GM10266 (cell line): ENCODE measurements around the gene RAP1A.
A peak's percentile ranks its signal among the peaks of the same experiment; 100 is the strongest.
"Not testable (repeated sequence)": the region's sequence is repeated elsewhere in the genome, so short reads cannot be mapped to it uniquely, and the experiment has no call there.

ENCODE experiments used
- DNase-seq: peaks from one replicate; pipeline ENCODE4 v3.0.0; 2012; ENCODE audit errors: extremely low spot score
- CTCF ChIP-seq: IDR thresholded peaks from 2 replicates; pipeline ENCODE4 v1.5.1; 2012; ENCODE audit warnings: mild to moderate bottlenecking, low read depth; ENCODE audit not compliant: control insufficient read depth, insufficient read depth; ENCODE audit errors: missing control alignments

RAP1A gene

GRCh38 chr1:111605576-111605975 is 14.0 kb upstream of the RAP1A start:
- DNase-seq, result no peak
- no peak for TF ChIP-seq CTCF

DNA sequence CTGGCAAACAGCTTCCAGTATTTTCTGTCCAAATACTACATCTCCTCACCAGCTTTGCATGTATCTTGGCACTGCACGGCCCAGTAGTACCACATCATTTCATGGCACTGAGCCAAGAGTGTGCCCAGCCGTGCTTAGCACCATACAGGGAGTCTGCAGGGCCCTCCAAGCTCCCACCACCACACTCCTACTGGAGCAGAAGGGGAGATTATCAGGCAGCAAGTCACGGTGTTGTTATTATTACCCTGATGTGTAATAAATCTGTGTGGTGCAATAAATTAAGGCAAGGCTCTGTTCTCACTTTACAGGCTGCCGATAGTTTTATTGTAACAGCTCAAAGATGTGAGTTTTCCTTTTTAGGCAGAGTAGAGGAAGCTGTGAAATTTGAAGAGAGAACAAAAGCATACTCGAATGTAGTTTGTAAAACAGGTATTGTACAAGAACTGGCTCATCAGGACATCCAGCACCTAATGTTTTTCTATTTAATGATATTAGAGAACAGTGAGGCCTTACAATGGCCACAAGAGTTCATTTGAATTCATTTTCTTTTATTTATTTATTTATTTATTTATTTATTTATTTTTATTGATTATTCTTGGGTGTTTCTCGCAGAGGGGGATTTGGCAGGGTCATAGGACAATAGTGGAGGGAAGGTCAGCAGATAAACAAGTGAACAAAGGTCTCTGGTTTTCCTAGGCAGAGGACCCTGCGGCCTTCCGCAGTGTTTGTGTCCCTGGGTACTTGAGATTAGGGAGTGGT is 13.0 kb upstream of the RAP1A start:
- not testable (repeated sequence) for DNase-seq

DNA sequence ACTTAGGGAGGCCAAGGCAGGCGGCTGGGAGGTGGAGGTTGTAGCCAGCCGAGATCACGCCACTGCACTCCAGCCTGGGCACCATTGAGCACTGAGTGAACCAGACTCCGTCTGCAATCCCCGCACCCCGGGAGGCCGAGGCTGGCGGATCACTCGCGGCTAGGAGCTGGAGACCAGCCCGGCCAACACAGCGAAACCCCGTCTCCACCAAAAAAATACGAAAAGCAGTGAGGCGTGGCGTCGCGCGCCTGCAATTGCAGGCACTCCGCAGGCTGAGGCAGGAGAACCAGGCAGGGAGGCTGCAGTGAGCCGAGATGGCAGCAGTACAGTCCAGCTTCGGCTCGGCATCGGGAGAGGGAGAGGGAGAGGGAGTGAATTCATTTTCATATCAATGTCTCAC is 11.1 kb upstream of the RAP1A start:
- DNase-seq, result not testable (repeated sequence)

DNA sequence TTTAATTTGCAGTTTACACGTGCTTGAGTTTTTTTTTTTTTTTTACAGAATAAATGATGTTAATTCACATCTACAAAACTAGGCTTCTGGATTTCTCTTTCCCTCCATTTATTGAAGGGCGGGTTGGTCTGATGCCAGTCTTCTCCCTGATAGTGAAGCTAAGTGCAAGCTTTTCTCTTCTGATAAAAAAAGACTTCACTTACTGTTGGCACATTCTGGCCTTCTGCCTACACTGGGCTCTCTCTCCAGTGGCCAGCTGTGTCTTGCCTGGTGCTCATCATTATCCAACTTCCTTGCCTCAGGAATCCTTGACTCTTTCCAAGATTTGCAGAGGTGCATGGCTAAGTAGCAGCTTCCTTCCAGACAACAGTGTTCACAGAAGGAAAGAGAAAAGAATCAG is 7.6 kb upstream of the RAP1A start:
- DNase-seq, result no peak

DNA sequence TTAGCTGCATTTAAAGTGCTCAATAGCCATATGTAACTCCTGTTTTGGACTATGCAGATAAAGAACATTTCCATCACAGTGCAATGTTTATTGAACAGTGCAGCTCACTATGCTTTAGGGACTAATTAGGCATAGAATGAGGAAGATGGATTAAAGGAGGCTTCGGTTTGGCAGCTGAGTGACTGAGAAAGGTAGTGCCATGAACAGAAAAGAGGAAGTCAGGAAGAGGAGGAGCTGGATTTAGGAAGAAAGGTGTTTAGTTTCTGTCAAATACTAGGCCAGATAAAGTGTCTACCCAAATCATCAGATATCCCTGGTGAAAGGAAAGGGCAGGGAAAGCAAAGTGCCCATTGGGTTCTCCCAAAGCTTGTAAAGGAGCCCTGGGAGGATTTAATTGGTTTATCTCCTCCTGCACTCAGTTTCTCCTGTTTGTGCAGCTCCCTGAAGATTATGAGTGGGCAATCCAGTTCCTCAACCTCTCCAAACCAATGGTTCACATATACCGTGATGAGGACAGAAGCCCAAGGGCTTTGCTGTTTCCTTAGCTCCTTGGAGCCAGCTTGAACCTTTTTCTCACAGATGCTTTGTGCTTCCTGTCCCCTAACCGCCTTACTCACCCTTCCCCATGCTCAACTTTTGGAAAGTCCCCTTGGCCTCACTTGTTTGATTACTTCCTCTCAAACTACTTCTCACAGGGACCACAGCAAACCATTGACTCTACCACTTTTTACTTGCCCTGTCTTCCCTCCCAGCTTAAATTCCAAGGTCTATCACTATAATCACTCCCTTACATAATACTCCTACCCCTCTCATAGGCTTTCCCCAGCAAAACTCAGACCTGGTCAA is 3.5 kb upstream of the RAP1A start:
- DNase-seq, result peak; percentile 83
- no peak for TF ChIP-seq CTCF

More for the DNA sequence above, 7.6 kb upstream of the RAP1A start:
- TF ChIP-seq CTCF, result no peak

DNA sequence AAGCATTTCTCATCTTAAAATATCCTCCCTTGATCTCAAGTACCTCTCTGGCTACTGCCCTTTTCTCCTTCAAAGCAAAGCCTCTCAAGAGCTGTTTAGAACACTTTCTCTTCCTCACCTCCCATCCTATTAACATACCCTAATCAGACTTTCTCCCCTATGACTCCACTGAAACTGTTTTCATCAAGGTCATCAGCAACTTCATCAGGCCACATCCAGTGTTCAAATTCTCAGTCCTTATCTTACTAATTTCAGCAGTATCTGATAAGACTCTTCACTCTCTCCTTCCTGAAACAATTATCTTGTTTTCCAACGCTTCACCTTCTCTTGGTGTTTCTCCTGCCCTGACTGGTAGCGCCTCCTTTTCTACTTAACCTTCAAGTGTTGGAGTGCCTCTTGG is 1.5 kb upstream of the RAP1A start:
- DNase-seq, result peak; percentile 66

GRCh38 chr1:111618961-111619634 is 491 bp upstream of the RAP1A start:
- no peak for TF ChIP-seq CTCF
- no peak for DNase-seq

More for the DNA sequence above, 1.5 kb upstream of the RAP1A start:
- TF ChIP-seq CTCF, result no peak

DNA sequence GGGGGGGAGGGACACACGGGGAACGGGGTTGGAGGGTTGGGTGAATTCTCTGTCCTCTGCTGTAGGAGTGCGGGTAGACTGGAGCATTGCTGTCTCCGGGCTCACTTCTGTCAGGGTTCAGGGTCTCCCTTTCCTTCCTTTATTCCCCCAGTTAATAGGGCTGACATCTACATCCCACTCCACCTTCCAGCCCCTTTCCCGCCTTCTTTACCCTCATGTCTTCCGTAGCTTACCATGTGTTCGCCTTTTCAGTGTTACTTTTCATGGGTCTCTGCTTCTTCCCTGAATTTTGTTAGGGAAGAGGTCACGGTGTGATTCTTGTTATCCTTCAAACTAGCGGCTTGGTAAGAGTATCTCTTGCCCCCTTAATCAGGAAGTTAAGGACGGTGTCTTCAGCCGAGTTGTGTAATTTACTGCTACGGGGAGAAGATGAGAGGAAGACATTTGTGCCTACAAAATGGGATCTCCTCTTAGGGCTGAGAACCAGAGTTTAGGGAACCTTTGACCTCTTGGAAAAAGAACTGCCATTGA is 917 bp downstream of the RAP1A start:
- no peak for TF ChIP-seq CTCF
- DNase-seq, result no peak
